Neural cell (in vitro differentiated cells): ENCODE measurements around the gene ASIC5. TPM values are rescaled to one million over a fixed set of nuclear protein-coding genes. Genes with fewer than 3 reads are reported as not detected.

Experiments used
- H2AFZ ChIP-seq: fragments of 200-600, 300-800 bp; sonication (generic), shearing (Covaris generic); 2 replicates; pipeline ENCODE4 v1.6.0; 2014; ENCODE audit warnings: low read depth, mild to moderate bottlenecking, antibody characterized with exemption, low read length, moderate library complexity
- H3F3A ChIP-seq: fragments of 200-600 bp; shearing (Covaris generic); 2 replicates; pipeline ENCODE4 v1.6.1; 2016; ENCODE audit warnings: mild to moderate bottlenecking, moderate library complexity, mixed read lengths, antibody characterized with exemption, low read length; ENCODE audit not compliant: insufficient read depth, poor library complexity, severe bottlenecking
- H3K27ac ChIP-seq: fragments of 200-600, 300-800 bp; sonication (generic), shearing (Covaris generic); 2 replicates; pipeline ENCODE4 v1.5.1; 2014; ENCODE audit warnings: mild to moderate bottlenecking, low read length, moderate library complexity
- H3K27me3 ChIP-seq: fragments of 300-800, 200-600 bp; sonication (generic), shearing (Covaris generic); 2 replicates; pipeline ENCODE4 v1.6.0; 2014; ENCODE audit warnings: mild to moderate bottlenecking, low read depth, low read length, moderate library complexity; ENCODE audit not compliant: insufficient read depth
- H3K36me3 ChIP-seq: fragments of 300-800, 200-600 bp; sonication (generic), shearing (Covaris generic); 2 replicates; pipeline ENCODE4 v1.5.1; 2014; ENCODE audit warnings: mild to moderate bottlenecking, antibody characterized with exemption, low read length, moderate library complexity; ENCODE audit not compliant: insufficient read depth
- H3K4me2 ChIP-seq: fragments of 300-800, 200-600 bp; sonication (generic), shearing (Covaris generic); 2 replicates; pipeline ENCODE4 v1.6.0; 2014; ENCODE audit warnings: mild to moderate bottlenecking, low read length
- H3K4me3 ChIP-seq: fragments of 300-800, 200-600 bp; sonication (generic), shearing (Covaris generic); 2 replicates; pipeline ENCODE4 v1.5.1; 2014; ENCODE audit warnings: mild to moderate bottlenecking, low read length, moderate library complexity
- H3K79me2 ChIP-seq: fragments of 200-600 bp; shearing (Covaris generic); replicated peaks from 2 replicates; pipeline ENCODE4 v1.6.0; 2014; ENCODE audit warnings: mild to moderate bottlenecking, low read length, moderate library complexity; ENCODE audit not compliant: insufficient read depth
- H3K9ac ChIP-seq: fragments of 300-800, 200-600 bp; sonication (generic), shearing (Covaris generic); 2 replicates; pipeline ENCODE4 v1.6.1; 2016; ENCODE audit warnings: mild to moderate bottlenecking, low read length, mixed read lengths
- H3K9me2 ChIP-seq: fragments of 200-600 bp; shearing (Covaris generic); 2 replicates; pipeline ENCODE4 v1.6.1; 2016; ENCODE audit warnings: mild to moderate bottlenecking, low read length, mixed read lengths; ENCODE audit not compliant: insufficient read depth
- H3K9me3 ChIP-seq: fragments of 200-600, 300-800 bp; sonication (generic), shearing (Covaris generic); 2 replicates; pipeline ENCODE4 v1.6.1; 2016; ENCODE audit warnings: mild to moderate bottlenecking, mixed run types, low read length, moderate library complexity, mixed read lengths
- H4K20me1 ChIP-seq: fragments of 200-600 bp; shearing (Covaris generic); 2 replicates; pipeline ENCODE4 v1.6.1; 2016; ENCODE audit warnings: mild to moderate bottlenecking, mixed run types; ENCODE audit not compliant: insufficient read depth
- EP300 ChIP-seq: fragments of 450-650 bp; conservative IDR thresholded peaks from 2 replicates; pipeline ENCODE4 v1.6.1; 2014; ENCODE audit warnings: antibody characterized with exemption, mild to moderate bottlenecking, moderate library complexity; ENCODE audit not compliant: poor library complexity, severe bottlenecking
- EZH2 ChIP-seq: fragments of 200-600, 300-800 bp; shearing (Covaris generic), sonication (generic); IDR thresholded peaks from 2 replicates; pipeline ENCODE4 v1.6.1; 2014; ENCODE audit warnings: antibody characterized with exemption, low read length, borderline replicate concordance, mild to moderate bottlenecking; ENCODE audit not compliant: insufficient read depth, poor library complexity, severe bottlenecking
- MXI1 ChIP-seq: fragments of 450-650 bp; conservative IDR thresholded peaks from 2 replicates; pipeline ENCODE4 v1.6.1; 2014; ENCODE audit warnings: antibody characterized with exemption, mild to moderate bottlenecking; ENCODE audit not compliant: poor library complexity, severe bottlenecking
- POLR2AphosphoS5 ChIP-seq: IDR thresholded peaks from 2 replicates; pipeline ENCODE4 v1.6.1; 2012
- RAD21 ChIP-seq: fragments of 450-650 bp; conservative IDR thresholded peaks from 2 replicates; pipeline ENCODE4 v1.6.1; 2014; ENCODE audit warnings: antibody characterized with exemption, mild to moderate bottlenecking, moderate library complexity
- SMC3 ChIP-seq: fragments of 450-650 bp; conservative IDR thresholded peaks from 2 replicates; pipeline ENCODE4 v1.6.1; 2014; ENCODE audit warnings: antibody characterized with exemption, mild to moderate bottlenecking, moderate library complexity; ENCODE audit not compliant: poor library complexity
- TAF1 ChIP-seq: IDR thresholded peaks from 2 replicates; pipeline ENCODE4 v1.6.1; 2012; ENCODE audit warnings: low read depth
- polyA plus RNA-seq: library from polyadenylated mRNA; depleted of rRNA; stranded (reverse); fragments of >200 nt; gene quantifications from 2 replicates; pipeline ENCODE4 v1.2.3, GENCODE V29; 2014
- TF ChIP-seq, protein P1 (sequence below): IDR thresholded peaks from 2 replicates; pipeline ENCODE4 v1.6.1; 2012; ENCODE audit warnings: borderline replicate concordance
- TF ChIP-seq, protein P2 (sequence below): fragments of 450-650 bp; IDR thresholded peaks from 2 replicates; pipeline ENCODE4 v1.5.1; 2014; ENCODE audit warnings: antibody characterized with exemption, mild to moderate bottlenecking, moderate library complexity; ENCODE audit not compliant: poor library complexity, severe bottlenecking

Gene ASIC5
- polyA plus RNA-seq, 1 donor from 2014 or later, result not detected

DNA sequence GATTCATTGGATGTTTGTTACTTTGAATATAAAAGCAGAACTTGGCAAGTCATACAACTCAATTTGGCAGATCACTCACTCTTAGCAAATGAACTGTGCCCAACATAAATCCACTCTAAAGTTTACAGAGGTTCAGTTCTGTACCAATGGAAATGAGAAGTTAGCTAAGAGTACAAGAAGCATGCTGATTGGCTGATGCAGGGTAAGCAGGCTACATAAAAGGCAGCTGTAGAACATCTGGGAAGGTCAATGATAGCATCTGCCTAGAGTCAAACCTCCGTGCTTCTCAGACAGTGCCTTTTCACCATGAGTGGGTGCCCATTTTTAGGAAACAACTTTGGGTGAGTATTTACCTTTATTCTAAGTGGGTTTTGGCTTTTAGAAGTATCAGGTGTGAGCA is 37.4 kb upstream of the ASIC5 start, which contains the start of gene TDO2:
TDO2 (plus strand) TSS at position 244 of the 400 bp plus-strand sequence; CDS start at position 307, 63 bp downstream.
- no peaks in the 10 kb centered on the region for H3K36me3 ChIP-seq
- no peak for TF ChIP-seq MXI1
- no peak for TF ChIP-seq EP300
- TF ChIP-seq, protein P1, sequence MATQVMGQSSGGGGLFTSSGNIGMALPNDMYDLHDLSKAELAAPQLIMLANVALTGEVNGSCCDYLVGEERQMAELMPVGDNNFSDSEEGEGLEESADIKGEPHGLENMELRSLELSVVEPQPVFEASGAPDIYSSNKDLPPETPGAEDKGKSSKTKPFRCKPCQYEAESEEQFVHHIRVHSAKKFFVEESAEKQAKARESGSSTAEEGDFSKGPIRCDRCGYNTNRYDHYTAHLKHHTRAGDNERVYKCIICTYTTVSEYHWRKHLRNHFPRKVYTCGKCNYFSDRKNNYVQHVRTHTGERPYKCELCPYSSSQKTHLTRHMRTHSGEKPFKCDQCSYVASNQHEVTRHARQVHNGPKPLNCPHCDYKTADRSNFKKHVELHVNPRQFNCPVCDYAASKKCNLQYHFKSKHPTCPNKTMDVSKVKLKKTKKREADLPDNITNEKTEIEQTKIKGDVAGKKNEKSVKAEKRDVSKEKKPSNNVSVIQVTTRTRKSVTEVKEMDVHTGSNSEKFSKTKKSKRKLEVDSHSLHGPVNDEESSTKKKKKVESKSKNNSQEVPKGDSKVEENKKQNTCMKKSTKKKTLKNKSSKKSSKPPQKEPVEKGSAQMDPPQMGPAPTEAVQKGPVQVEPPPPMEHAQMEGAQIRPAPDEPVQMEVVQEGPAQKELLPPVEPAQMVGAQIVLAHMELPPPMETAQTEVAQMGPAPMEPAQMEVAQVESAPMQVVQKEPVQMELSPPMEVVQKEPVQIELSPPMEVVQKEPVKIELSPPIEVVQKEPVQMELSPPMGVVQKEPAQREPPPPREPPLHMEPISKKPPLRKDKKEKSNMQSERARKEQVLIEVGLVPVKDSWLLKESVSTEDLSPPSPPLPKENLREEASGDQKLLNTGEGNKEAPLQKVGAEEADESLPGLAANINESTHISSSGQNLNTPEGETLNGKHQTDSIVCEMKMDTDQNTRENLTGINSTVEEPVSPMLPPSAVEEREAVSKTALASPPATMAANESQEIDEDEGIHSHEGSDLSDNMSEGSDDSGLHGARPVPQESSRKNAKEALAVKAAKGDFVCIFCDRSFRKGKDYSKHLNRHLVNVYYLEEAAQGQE, result no peak
- no peak for TF ChIP-seq POLR2AphosphoS5
- TF ChIP-seq EZH2, result no peak
- TF ChIP-seq, protein P2, sequence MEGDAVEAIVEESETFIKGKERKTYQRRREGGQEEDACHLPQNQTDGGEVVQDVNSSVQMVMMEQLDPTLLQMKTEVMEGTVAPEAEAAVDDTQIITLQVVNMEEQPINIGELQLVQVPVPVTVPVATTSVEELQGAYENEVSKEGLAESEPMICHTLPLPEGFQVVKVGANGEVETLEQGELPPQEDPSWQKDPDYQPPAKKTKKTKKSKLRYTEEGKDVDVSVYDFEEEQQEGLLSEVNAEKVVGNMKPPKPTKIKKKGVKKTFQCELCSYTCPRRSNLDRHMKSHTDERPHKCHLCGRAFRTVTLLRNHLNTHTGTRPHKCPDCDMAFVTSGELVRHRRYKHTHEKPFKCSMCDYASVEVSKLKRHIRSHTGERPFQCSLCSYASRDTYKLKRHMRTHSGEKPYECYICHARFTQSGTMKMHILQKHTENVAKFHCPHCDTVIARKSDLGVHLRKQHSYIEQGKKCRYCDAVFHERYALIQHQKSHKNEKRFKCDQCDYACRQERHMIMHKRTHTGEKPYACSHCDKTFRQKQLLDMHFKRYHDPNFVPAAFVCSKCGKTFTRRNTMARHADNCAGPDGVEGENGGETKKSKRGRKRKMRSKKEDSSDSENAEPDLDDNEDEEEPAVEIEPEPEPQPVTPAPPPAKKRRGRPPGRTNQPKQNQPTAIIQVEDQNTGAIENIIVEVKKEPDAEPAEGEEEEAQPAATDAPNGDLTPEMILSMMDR, result no peak
- TF ChIP-seq TAF1, result no peak
- no peak for TF ChIP-seq SMC3
- no peak for TF ChIP-seq RAD21
- H4K20me1 ChIP-seq, result no peaks in the 10 kb centered on the region
- no peaks in the 10 kb centered on the region for H3K79me2 ChIP-seq
- no peaks in the 10 kb centered on the region for H3K27me3 ChIP-seq
- no peaks in the 10 kb centered on the region for H3F3A ChIP-seq
- H3K9me3 ChIP-seq, result no peaks in the 10 kb centered on the region
- H3K9ac ChIP-seq, result no peak within 1 kb of the TSS
- no peak within 1 kb of the TSS for H3K4me3 ChIP-seq
- no peak within 1 kb of the TSS for H3K27ac ChIP-seq
- no peak within 1 kb of the TSS for H3K4me2 ChIP-seq
- no peaks in the 10 kb centered on the region for H3K9me2 ChIP-seq
- H2AFZ ChIP-seq, result no peak within 1 kb of the TSS

DNA sequence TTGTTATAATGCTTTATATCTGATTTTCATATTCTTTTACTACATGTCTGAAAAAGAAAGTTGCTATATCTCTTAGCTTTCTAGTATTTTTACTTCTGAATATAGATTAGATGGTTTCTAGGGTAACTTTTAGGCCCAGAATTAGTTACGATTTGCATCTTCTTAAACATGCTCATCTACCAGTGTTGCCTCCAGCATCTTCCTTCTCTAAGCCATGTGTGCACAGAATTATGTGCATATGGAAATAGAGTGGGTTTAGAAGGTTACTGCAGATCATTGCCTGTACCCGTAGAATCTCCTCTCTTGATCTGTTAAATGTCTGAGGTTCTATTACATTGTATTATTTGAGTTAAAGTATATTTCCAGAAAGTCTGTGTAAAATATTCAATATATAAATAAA is 34.9 kb upstream of the ASIC5 start:
- H3K27me3 ChIP-seq, result no peaks in the 10 kb centered on the region
- no peak overlapping the region for H2AFZ ChIP-seq
- H3K9me3 ChIP-seq, result no peaks in the 10 kb centered on the region
- TF ChIP-seq TAF1 (no peak), EZH2 (no peak)
- H3K36me3 ChIP-seq, result no peaks in the 10 kb centered on the region
- H3F3A ChIP-seq, result no peaks in the 10 kb centered on the region
- no peak overlapping the region for H3K4me2 ChIP-seq
- H3K79me2 ChIP-seq, result no peaks in the 10 kb centered on the region
- H4K20me1 ChIP-seq, result no peaks in the 10 kb centered on the region
- H3K9me2 ChIP-seq, result no peaks in the 10 kb centered on the region
- H3K4me3 ChIP-seq, result no peak overlapping the region
- H3K9ac ChIP-seq, result no peak overlapping the region
- H3K27ac ChIP-seq, result no peak overlapping the region

DNA sequence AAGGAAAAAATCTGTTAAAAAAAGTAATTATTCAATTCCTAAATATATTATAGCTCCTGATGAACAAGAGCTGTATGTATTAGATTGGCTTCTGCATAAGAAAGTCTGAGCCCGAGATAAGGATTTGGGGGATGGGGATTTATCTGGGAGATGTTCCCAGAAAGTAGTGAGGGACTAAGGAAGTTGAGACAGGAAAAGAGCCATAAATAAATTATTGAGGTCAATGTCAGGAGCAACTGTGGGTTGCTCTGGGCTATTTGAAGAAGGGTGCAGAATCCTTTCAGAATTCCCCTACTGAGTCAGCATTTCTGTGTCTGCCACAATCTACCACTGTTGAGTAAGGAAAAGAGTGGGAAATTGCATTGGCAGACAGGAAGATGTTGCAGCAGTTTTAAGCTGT is 34.3 kb upstream of the ASIC5 start:
- no peaks in the 10 kb centered on the region for H3K9me3 ChIP-seq
- no peak overlapping the region for H3K9ac ChIP-seq
- no peaks in the 10 kb centered on the region for H3K36me3 ChIP-seq
- no peaks in the 10 kb centered on the region for H3K9me2 ChIP-seq
- no peak overlapping the region for H3K4me3 ChIP-seq
- no peaks in the 10 kb centered on the region for H3K27me3 ChIP-seq
- no peak overlapping the region for H2AFZ ChIP-seq
- no peak overlapping the region for H3K4me2 ChIP-seq
- H4K20me1 ChIP-seq, result no peaks in the 10 kb centered on the region
- no peaks in the 10 kb centered on the region for H3K79me2 ChIP-seq
- no peaks in the 10 kb centered on the region for H3F3A ChIP-seq
- TF ChIP-seq, protein P2, result no peak
- TF ChIP-seq SMC3 (no peak), EZH2 (no peak), POLR2AphosphoS5 (no peak)
- no peak overlapping the region for H3K27ac ChIP-seq
